OCI-LY1 (cell line): ENCODE measurements around the gene TCF23.
"Not testable (repeated sequence)": the region's sequence is repeated elsewhere in the genome, so short reads cannot be mapped to it uniquely, and the experiment has no call there.

Source experiments
- H2AFZ ChIP-seq: fragments of 200-600 bp; sonication (generic), shearing (Covaris generic); 2 replicates; pipeline ENCODE4 v1.6.0; 2014; ENCODE audit warnings: antibody characterized with exemption, mild to moderate bottlenecking, low read length
- H3F3A ChIP-seq: fragments of 200-600 bp; sonication (generic), shearing (Covaris generic); 2 replicates; pipeline ENCODE4 v1.6.0; 2014; ENCODE audit warnings: mild to moderate bottlenecking, antibody characterized with exemption, low read length, moderate library complexity; ENCODE audit not compliant: insufficient read depth
- H3K27ac ChIP-seq: fragments of 200-600 bp; sonication (generic); 2 replicates; pipeline ENCODE4 v1.5.1; 2014; ENCODE audit warnings: low read length, mixed run types, mild to moderate bottlenecking, low read depth; ENCODE audit not compliant: poor library complexity, severe bottlenecking
- H3K27me3 ChIP-seq: fragments of 200-600 bp; sonication (generic); 2 replicates; pipeline ENCODE4 v1.6.0; 2014; ENCODE audit warnings: antibody characterized with exemption, mild to moderate bottlenecking, low read length, moderate library complexity; ENCODE audit not compliant: insufficient read depth
- H3K36me3 ChIP-seq: fragments of 200-600 bp; sonication (generic); 2 replicates; pipeline ENCODE4 v1.6.1; 2014; ENCODE audit warnings: mild to moderate bottlenecking, antibody characterized with exemption, low read length, moderate library complexity, mixed read lengths; ENCODE audit not compliant: insufficient read depth
- H3K4me1 ChIP-seq: fragments of 200-600 bp; sonication (generic); 2 replicates; pipeline ENCODE4 v1.5.1; 2014; ENCODE audit warnings: mild to moderate bottlenecking, low read length, moderate library complexity; ENCODE audit not compliant: insufficient read depth, severe bottlenecking
- H3K4me2 ChIP-seq: fragments of 200-600 bp; sonication (generic), shearing (Covaris generic); 2 replicates; pipeline ENCODE4 v1.6.1; 2014; ENCODE audit warnings: low read length
- H3K4me3 ChIP-seq: fragments of 200-600 bp; sonication (generic); 2 replicates; pipeline ENCODE4 v1.5.1; 2014; ENCODE audit warnings: low read length, low read depth, mild to moderate bottlenecking, mixed read lengths; ENCODE audit not compliant: poor library complexity, severe bottlenecking
- H3K79me2 ChIP-seq: fragments of 200-600 bp; shearing (Covaris generic); 2 replicates; pipeline ENCODE4 v1.6.1; 2016; ENCODE audit warnings: mixed run types, low read length, mixed read lengths; ENCODE audit not compliant: insufficient read depth
- H3K9ac ChIP-seq: fragments of 200-600 bp; sonication (generic), shearing (Covaris generic); 2 replicates; pipeline ENCODE4 v1.6.1; 2014; ENCODE audit warnings: mild to moderate bottlenecking, low read length, mixed read lengths
- H3K9me2 ChIP-seq: fragments of 200-600 bp; sonication (generic), shearing (Covaris generic); 2 replicates; pipeline ENCODE4 v1.6.1; 2014; ENCODE audit warnings: low read depth, mild to moderate bottlenecking, low read length, mixed read lengths
- H3K9me3 ChIP-seq: fragments of 200-600 bp; shearing (Covaris generic); 2 replicates; pipeline ENCODE4 v1.6.1; 2014; ENCODE audit warnings: low read length, mixed read lengths
- H4K20me1 ChIP-seq: fragments of 200-600 bp; sonication (generic), shearing (Covaris generic); 2 replicates; pipeline ENCODE4 v1.6.0; 2016; ENCODE audit warnings: mild to moderate bottlenecking, low read length; ENCODE audit not compliant: insufficient read depth
- EZH2 ChIP-seq: fragments of 200-600 bp; sonication (generic), shearing (Covaris generic); IDR thresholded peaks from 2 replicates; pipeline ENCODE4 v1.8.0; 2017; ENCODE audit warnings: borderline replicate concordance, mixed run types, mild to moderate bottlenecking, antibody characterized with exemption, low read length, moderate library complexity, mixed read lengths
- TF ChIP-seq, protein P1 (sequence below): fragments of 200-600 bp; sonication (generic), shearing (Covaris generic); IDR thresholded peaks from 2 replicates; pipeline ENCODE4 v1.5.1; 2017; ENCODE audit warnings: mild to moderate bottlenecking, antibody characterized with exemption, low read length, moderate library complexity, mixed read lengths

TCF23 gene

DNA sequence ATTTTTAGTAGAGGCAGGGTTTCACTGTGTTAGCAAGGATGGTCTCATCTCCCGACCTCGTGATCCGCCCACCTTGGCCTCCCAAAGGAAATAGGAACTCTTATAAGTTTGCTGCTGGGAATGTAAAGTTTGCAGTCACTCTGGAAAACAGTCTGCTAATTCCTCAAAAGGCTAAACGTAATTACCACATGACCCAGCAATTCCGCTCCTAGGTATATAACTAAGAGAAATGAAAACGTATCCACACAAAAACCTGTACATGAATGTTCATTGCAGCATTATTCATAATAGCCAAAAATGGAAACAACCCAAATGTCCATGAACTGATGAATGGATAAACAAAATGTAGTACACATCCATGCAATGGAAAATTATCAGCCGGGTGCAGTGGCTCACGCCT lies 41.2 kb downstream of the TCF23 start:
- Histone ChIP-seq H3K9me2 (no peaks in the 10 kb centered on the region), H3K4me3 (no peak overlapping the region), H3K4me1 (peaks cover 5% of the 10 kb centered on the region), H2AFZ (no peak overlapping the region), H3F3A (no peaks in the 10 kb centered on the region), H3K4me2 (no peak overlapping the region), H3K79me2 (no peaks in the 10 kb centered on the region), H3K27ac (no peak overlapping the region), H3K9me3 (no peaks in the 10 kb centered on the region), H4K20me1 (no peaks in the 10 kb centered on the region), H3K36me3 (no peaks in the 10 kb centered on the region; the same call in 1 of the 2 replicates), H3K9ac (no peak overlapping the region), H3K27me3 (no peaks in the 10 kb centered on the region)
- TF ChIP-seq EZH2 = no peak
- TF ChIP-seq, protein P1, sequence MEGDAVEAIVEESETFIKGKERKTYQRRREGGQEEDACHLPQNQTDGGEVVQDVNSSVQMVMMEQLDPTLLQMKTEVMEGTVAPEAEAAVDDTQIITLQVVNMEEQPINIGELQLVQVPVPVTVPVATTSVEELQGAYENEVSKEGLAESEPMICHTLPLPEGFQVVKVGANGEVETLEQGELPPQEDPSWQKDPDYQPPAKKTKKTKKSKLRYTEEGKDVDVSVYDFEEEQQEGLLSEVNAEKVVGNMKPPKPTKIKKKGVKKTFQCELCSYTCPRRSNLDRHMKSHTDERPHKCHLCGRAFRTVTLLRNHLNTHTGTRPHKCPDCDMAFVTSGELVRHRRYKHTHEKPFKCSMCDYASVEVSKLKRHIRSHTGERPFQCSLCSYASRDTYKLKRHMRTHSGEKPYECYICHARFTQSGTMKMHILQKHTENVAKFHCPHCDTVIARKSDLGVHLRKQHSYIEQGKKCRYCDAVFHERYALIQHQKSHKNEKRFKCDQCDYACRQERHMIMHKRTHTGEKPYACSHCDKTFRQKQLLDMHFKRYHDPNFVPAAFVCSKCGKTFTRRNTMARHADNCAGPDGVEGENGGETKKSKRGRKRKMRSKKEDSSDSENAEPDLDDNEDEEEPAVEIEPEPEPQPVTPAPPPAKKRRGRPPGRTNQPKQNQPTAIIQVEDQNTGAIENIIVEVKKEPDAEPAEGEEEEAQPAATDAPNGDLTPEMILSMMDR = no peak

DNA sequence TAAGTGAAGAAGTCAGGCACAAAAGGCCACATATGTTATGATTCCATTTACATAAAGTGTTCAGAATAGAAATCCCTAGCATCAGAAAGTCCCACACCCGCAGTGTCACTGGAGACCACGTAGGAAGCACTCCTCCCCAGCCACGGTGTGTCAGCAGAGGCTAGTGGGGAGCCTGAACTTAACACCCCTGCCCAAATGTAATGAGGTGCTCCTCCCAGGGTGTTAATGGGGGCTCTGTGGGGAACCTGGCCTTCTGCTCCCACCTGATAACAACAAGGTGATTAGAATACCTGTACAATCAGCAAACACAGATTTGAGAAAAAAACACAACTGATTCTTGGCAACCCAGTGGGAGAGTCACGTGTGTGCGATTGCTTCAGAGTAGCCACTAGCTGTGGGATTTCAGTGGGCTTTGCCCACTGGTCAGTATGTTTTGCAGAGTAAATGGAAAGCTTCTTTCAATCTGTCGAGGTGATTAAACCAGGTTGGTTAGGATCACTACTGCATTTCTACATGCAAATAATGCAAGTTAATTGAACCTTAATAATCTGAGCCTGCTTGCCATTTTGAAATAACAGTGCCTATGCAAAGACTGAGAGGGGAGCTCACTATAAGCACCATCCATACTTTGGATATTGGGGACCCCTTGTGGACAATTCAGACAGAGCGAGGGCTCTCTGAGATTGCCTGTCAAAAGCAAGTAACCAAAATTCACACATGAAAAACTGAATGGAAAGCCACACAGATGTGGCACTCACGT lies 42.4 kb downstream of the TCF23 start:
- Histone ChIP-seq H3K36me3 (no peaks in the 10 kb centered on the region; the same call in 1 of the 2 replicates), H3F3A (no peaks in the 10 kb centered on the region), H3K4me3 (no peak overlapping the region), H3K9ac (no peak overlapping the region), H4K20me1 (no peaks in the 10 kb centered on the region), H3K9me3 (no peaks in the 10 kb centered on the region), H3K27ac (no peak overlapping the region), H2AFZ (no peak overlapping the region), H3K27me3 (no peaks in the 10 kb centered on the region), H3K9me2 (no peaks in the 10 kb centered on the region), H3K4me2 (no peak overlapping the region), H3K79me2 (no peaks in the 10 kb centered on the region), H3K4me1 (peaks cover 5% of the 10 kb centered on the region)
- TF ChIP-seq EZH2 = no peak
- TF ChIP-seq, protein P1 = peak; percentile 64

GRCh38 chr2:27194538-27195354 lies 45.9 kb downstream of the TCF23 start:
- Histone ChIP-seq H3K4me1 (peaks cover 5% of the 10 kb centered on the region), H3F3A (no peaks in the 10 kb centered on the region), H3K4me2 (no peak overlapping the region), H3K4me3 (no peak overlapping the region), H4K20me1 (no peaks in the 10 kb centered on the region), H3K9ac (no peak overlapping the region), H3K9me3 (no peaks in the 10 kb centered on the region), H3K79me2 (no peaks in the 10 kb centered on the region), H3K27ac (no peak overlapping the region), H3K9me2 (no peaks in the 10 kb centered on the region), H3K27me3 (no peaks in the 10 kb centered on the region), H2AFZ (no peak overlapping the region), H3K36me3 (peaks cover 6% of the 10 kb centered on the region)
- TF ChIP-seq EZH2 = no peak
- TF ChIP-seq, protein P1 = no peak

- H3K9ac ChIP-seq, H3K9me3 ChIP-seq, H3K27me3 ChIP-seq, H2AFZ ChIP-seq, H3F3A ChIP-seq, H3K4me1 ChIP-seq, H4K20me1 ChIP-seq, H3K4me3 ChIP-seq, H3K79me2 ChIP-seq, H3K27ac ChIP-seq, H3K9me2 ChIP-seq, H3K4me2 ChIP-seq: not testable (repeated sequence)
- peaks cover 13% of the 10 kb centered on the region for H3K36me3 ChIP-seq
These were observed 47.0 kb downstream of the TCF23 start for GRCh38 chr2:27195799-27196198.

- not testable (repeated sequence) for H3K4me2 ChIP-seq, H3K4me3 ChIP-seq, H3K9ac ChIP-seq, H3K79me2 ChIP-seq, H3K4me1 ChIP-seq, H2AFZ ChIP-seq, H3K9me3 ChIP-seq, H4K20me1 ChIP-seq, H3K27ac ChIP-seq, H3F3A ChIP-seq, H3K27me3 ChIP-seq, H3K9me2 ChIP-seq
- peaks cover 29% of the 10 kb centered on the region for H3K36me3 ChIP-seq
These were observed 49.3 kb downstream of the TCF23 start for GRCh38 chr2:27198068-27198467.
